K562 (cell line): ENCODE data around the gene COA7. TPM values are rescaled to one million over a fixed set of nuclear protein-coding genes. Genes with fewer than 3 reads are reported as not detected.

Experiments used
- ARNT ChIP-seq, 2 experiments: fragments of 450-650 bp; IDR thresholded peaks; 2 replicates each; pipeline ENCODE4 v1.6.1; 2016; ENCODE audit warnings: mild to moderate bottlenecking in 1 of 2
- E2F6 ChIP-seq, 2 experiments: IDR thresholded peaks; 2 replicates each; pipeline ENCODE4 v1.6.1; 2011; ENCODE audit warnings: borderline replicate concordance in 1 of 2, control low read depth in 1 of 2, low read depth in 1 of 2, low read length in 1 of 2, mild to moderate bottlenecking in 1 of 2, mixed read lengths in 1 of 2, moderate library complexity in 1 of 2; ENCODE audit not compliant: insufficient read depth in 1 of 2, insufficient read length in 1 of 2, poor library complexity in 1 of 2, severe bottlenecking in 1 of 2; ENCODE audit errors: extremely low read depth in 1 of 2
- FOXJ2 ChIP-seq: fragments of 200-800 bp; sonication (Bioruptor generic); IDR thresholded peaks from 2 replicates; pipeline ENCODE4 v1.6.1; 2016; ENCODE audit warnings: missing genetic modification characterization, missing compliant biosample characterization
- MYC ChIP-seq, 2 experiments: fragments of 250-450 bp in 1 of 2; sonication (Bioruptor Pico) in 1 of 2; IDR thresholded peaks; 2 replicates each; pipeline versions ENCODE4 v1.5.1 to v1.6.1; 2012 to 2021; ENCODE audit warnings: low read depth in 2 of 2, borderline replicate concordance in 1 of 2, improper control_type of control experiment in 1 of 2, low read length in 1 of 2, mild to moderate bottlenecking in 1 of 2, moderate library complexity in 1 of 2
- NR2C1 ChIP-seq, 2 experiments: fragments of 450-650 bp; IDR thresholded peaks; 2 replicates each; pipeline ENCODE4 v1.6.1; 2017; ENCODE audit warnings: mild to moderate bottlenecking in 2 of 2, antibody characterized with exemption in 1 of 2, inconsistent platforms in 1 of 2, missing compliant biosample characterization in 1 of 2, missing genetic modification characterization in 1 of 2
- PHB ChIP-seq: fragments of 250-450 bp; sonication (Bioruptor Pico); IDR thresholded peaks from 2 replicates; pipeline ENCODE4 v1.5.0; 2021
- REST ChIP-seq, 2 experiments: fragments of 450-650 bp; formaldehyde crosslinking in 1 of 2; IDR thresholded peaks; 2 replicates each; pipeline versions ENCODE4 v1.4.0 to v1.6.1; 2014 to 2020; ENCODE audit warnings: mild to moderate bottlenecking in 2 of 2, borderline replicate concordance in 1 of 2, low read depth in 1 of 2
- TAF9B ChIP-seq: fragments of 450-650 bp; IDR thresholded peaks from 2 replicates; pipeline ENCODE4 v1.6.1; 2018; ENCODE audit warnings: mild to moderate bottlenecking; ENCODE audit not compliant: partially characterized antibody
- ZBTB33 ChIP-seq: sonication (generic); formaldehyde crosslinking; IDR thresholded peaks from 2 replicates; pipeline ENCODE4 v1.8.1; 2023; ENCODE audit warnings: mild to moderate bottlenecking, missing genetic modification reagents
- ZNF431 ChIP-seq: sonication (generic); formaldehyde crosslinking; IDR thresholded peaks from 2 replicates; pipeline ENCODE4 v1.8.0; 2022; ENCODE audit warnings: mild to moderate bottlenecking, missing genetic modification reagents
- ZNF830 ChIP-seq: fragments of 250-450 bp; sonication (Bioruptor Pico); IDR thresholded peaks from 2 replicates; pipeline ENCODE4 v1.5.0; 2021; ENCODE audit warnings: mild to moderate bottlenecking
- polyA plus RNA-seq, 8 experiments: library from polyadenylated mRNA; depleted of rRNA in 4 of 8; stranded (reverse) in 5 of 8; unstranded in 3 of 8; fragments of >200 nt; fragmentation: Nextera tagmentation in 2 of 8; fragmentation: Illumina TruSeq in 1 of 8; extraction: Ambion mirVana in 2 of 8; extraction: Trizol in 1 of 8; gene quantifications; 2 replicates each; pipeline versions ENCODE4 v1.2.1 to v1.2.3, GENCODE V29; 2011 to 2014; ENCODE audit warnings: inconsistent platforms in 1 of 8, missing spikeins in 1 of 8
- total RNA-seq, 7 experiments: library from RNA; depleted of rRNA in 6 of 7; stranded (reverse); fragments of >200 nt in 6 of 7; fragmentation: Illumina TruSeq in 2 of 7; extraction: Trizol in 2 of 7; gene quantifications; 2 replicates each; pipeline versions ENCODE4 v1.2.1 to v1.2.3, GENCODE V29; 2011 to 2021; ENCODE audit warnings: low replicate concordance in 1 of 7

COA7 gene
- total and polyA plus RNA-seq, 9 of the 15 experiments (the other 6 are each of a cell fraction or from before 2014, with no cell fraction given) = 19.4 to 82.8 (median 51.0) TPM

- TF ChIP-seq ZNF431 = peak; percentile 82
- no peak for TF ChIP-seq PHB (CRISPR knock-in tag)
- TF ChIP-seq E2F6 (IDR thresholded peaks at IDR 0.05; ENCODE audit: borderline replicate concordance in 1 of 2, extremely low read depth in 1 of 2, insufficient read depth in 1 of 2, insufficient read length in 1 of 2, low read depth in 1 of 2, low read length in 1 of 2, poor library complexity in 1 of 2, severe bottlenecking in 1 of 2) = peak; percentile 93 to 94
- peak; percentile 50; the same call in 1 of the 2 replicates for TF ChIP-seq NR2C1 (IDR thresholded peaks at IDR 0.05)
- no peak; the same call in 1 of the 2 replicates for TF ChIP-seq NR2C1 (tag; IDR thresholded peaks at IDR 0.05)
- TF ChIP-seq ARNT (IDR thresholded peaks at IDR 0.05) = no peak; a peak in 1 of 4 replicates
- TF ChIP-seq REST (IDR thresholded peaks at IDR 0.05; ENCODE audit: borderline replicate concordance) = peak; percentile 54
- TF ChIP-seq REST (CRISPR knock-in tag; IDR thresholded peaks at IDR 0.05; ENCODE audit: low read depth) = no peak
- TF ChIP-seq MYC (IDR thresholded peaks at IDR 0.05; ENCODE audit: low read depth, low read length) = peak; percentile 95
- TF ChIP-seq MYC (CRISPR knock-in tag; IDR thresholded peaks at IDR 0.05; ENCODE audit: borderline replicate concordance, low read depth) = peak; percentile 98
- peak; percentile 55; the same call in 1 of the 2 replicates for TF ChIP-seq ZBTB33 (CRISPR knock-in tag)
- TF ChIP-seq FOXJ2 (tag) = peak; percentile 85
- TF ChIP-seq TAF9B = peak; percentile 85
- 0 out of 2 replicates have a peak, but pooled peaks have one; percentile 54 for TF ChIP-seq ZNF830 (CRISPR knock-in tag)
These were observed at the start of gene COA7 (continued) for GRCh38 chr1:52697795-52698674.
